Vagina (tissue), 2 donors: Measurements from ENCODE around the gene CERT1. TPM values are rescaled to one million over a fixed set of nuclear protein-coding genes. Genes with fewer than 3 reads are reported as not detected.
"Not testable (repeated sequence)": the region's sequence is repeated elsewhere in the genome, so short reads cannot be mapped to it uniquely, and the experiment has no call there.

Experiments used
- DNase-seq, 2 donors: peaks; one replicate each; pipeline ENCODE4 v3.0.0-alpha.2; 2017; ENCODE audit errors: extremely low spot score in 2 of 2
- H3K27ac ChIP-seq: fragments of 200-600 bp; sonication (generic); one replicate; pipeline ENCODE4 v1.5.1; 2019
- H3K27me3 ChIP-seq: fragments of 200-600 bp; sonication (generic); one replicate; pipeline ENCODE4 v1.5.1; 2019
- H3K36me3 ChIP-seq, 2 donors: fragments of 200-600 bp; sonication (generic); one replicate each; pipeline ENCODE4 v1.5.1; 2017 to 2019
- H3K4me1 ChIP-seq: fragments of 200-600 bp; sonication (generic); one replicate; pipeline ENCODE4 v1.5.1; 2019
- H3K4me3 ChIP-seq, 2 donors: fragments of 200-600 bp; sonication (generic); 1 replicate in 1 of 2; 2 replicates in 1 of 2; pipeline ENCODE4 v1.5.1; 2016 to 2019
- H3K9me3 ChIP-seq: fragments of 200-600 bp; sonication (generic); one replicate; pipeline ENCODE4 v1.5.1; 2019
- POLR2A ChIP-seq, 2 donors: fragments of 450-650 bp; IDR thresholded peaks; one replicate each; pipeline ENCODE4 v1.6.1; 2017; ENCODE audit warnings: antibody characterized with exemption in 2 of 2, mild to moderate bottlenecking in 2 of 2, moderate library complexity in 2 of 2
- POLR2AphosphoS5 ChIP-seq, 2 donors: sonication (generic); formaldehyde crosslinking; IDR thresholded peaks; one replicate each; pipeline ENCODE4 v1.9.0; 2017; ENCODE audit warnings: antibody characterized with exemption in 2 of 2, mild to moderate bottlenecking in 2 of 2, low read depth in 1 of 2; ENCODE audit not compliant: insufficient read depth in 1 of 2
- intact Hi-C: fragments of 100-400 bp; cut with DNase I; formaldehyde crosslinking; loops from one replicate; pipeline ENCODE4 v1.15.1; 2023
- total RNA-seq: library from RNA; depleted of rRNA; stranded (reverse); fragments of >200 nt; gene quantifications from one replicate; pipeline ENCODE4 v1.2.3, GENCODE V29; 2016
- TF ChIP-seq, protein P1 (sequence below), 3 experiments: fragments of 450-650 bp in 2 of 3; fragments of 200-600 bp in 1 of 3; sonication (generic) in 1 of 3; IDR thresholded peaks; one replicate each; pipeline ENCODE4 v1.5.1; 2017 to 2019; ENCODE audit warnings: antibody characterized with exemption in 3 of 3, mild to moderate bottlenecking in 2 of 3, moderate library complexity in 2 of 3

Gene CERT1
- total RNA-seq, 1 donor from 2014 or later: 44.2 TPM

DNA sequence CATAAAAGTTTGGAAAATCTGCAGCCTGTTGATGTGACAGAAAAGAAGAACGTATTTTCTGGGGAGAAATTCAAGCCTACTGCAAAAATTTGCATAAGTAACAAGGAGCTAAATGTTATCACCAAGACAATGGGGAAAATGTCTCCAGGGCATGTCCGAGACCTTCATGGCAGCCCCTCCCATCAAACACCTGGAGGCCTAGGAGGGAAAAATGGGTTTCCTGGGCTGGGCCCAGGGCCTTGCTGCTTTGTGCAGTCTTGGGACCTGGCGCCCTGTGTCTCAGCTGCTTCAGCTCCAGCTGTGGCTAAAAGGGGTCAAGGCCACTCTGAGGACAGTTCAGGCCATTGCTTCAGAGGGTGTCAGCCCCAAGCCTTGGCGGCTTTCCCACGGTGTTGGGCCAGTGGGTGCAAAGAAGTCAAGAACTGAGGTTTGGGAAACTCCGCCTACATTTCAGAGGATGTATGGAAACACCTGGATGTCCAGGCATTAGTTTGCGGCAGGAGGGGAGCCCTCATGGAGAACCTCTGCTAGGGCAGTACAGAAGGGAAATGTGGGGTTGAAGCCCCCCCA is 13.1 kb downstream of the CERT1 start:
- no peak for DNase-seq
- Histone ChIP-seq H3K36me3 (no peaks in the 10 kb centered on the region), H3K27ac (no peak overlapping the region), H3K9me3 (no peaks in the 10 kb centered on the region), H3K27me3 (no peaks in the 10 kb centered on the region), H3K4me3 (no peak overlapping the region), H3K4me1 (no peaks in the 10 kb centered on the region)
- intact Hi-C loops: no loop called here
- TF ChIP-seq POLR2A (IDR thresholded peaks at IDR 0.05) (no peak), POLR2AphosphoS5 (IDR thresholded peaks at IDR 0.05; ENCODE audit: insufficient read depth in 1 of 2, low read depth in 1 of 2) (no peak)
- TF ChIP-seq, protein P1, sequence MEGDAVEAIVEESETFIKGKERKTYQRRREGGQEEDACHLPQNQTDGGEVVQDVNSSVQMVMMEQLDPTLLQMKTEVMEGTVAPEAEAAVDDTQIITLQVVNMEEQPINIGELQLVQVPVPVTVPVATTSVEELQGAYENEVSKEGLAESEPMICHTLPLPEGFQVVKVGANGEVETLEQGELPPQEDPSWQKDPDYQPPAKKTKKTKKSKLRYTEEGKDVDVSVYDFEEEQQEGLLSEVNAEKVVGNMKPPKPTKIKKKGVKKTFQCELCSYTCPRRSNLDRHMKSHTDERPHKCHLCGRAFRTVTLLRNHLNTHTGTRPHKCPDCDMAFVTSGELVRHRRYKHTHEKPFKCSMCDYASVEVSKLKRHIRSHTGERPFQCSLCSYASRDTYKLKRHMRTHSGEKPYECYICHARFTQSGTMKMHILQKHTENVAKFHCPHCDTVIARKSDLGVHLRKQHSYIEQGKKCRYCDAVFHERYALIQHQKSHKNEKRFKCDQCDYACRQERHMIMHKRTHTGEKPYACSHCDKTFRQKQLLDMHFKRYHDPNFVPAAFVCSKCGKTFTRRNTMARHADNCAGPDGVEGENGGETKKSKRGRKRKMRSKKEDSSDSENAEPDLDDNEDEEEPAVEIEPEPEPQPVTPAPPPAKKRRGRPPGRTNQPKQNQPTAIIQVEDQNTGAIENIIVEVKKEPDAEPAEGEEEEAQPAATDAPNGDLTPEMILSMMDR (IDR thresholded peaks at IDR 0.05): no peak

DNA sequence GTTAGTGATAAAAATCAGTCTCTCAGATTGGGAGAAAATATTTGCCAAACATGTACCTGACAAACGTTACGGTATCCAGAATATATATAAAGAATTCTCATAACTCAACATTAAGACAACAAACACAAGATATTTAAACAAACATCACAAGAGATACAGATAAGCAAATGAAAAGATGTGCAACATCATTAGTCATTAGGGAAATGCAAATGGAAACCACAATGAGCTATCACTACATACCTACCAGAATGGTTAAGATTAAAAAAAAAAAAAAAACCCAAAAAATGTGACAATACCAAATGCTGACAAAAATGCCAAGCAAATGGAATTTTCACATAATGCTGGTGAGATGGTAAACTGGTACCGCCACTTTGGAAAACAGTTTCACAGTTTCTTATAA is 15.4 kb downstream of the CERT1 start:
- no peak for TF ChIP-seq POLR2A (IDR thresholded peaks at IDR 0.05)
- TF ChIP-seq POLR2AphosphoS5 (IDR thresholded peaks at IDR 0.05; ENCODE audit: insufficient read depth in 1 of 2, low read depth in 1 of 2): no peak
- TF ChIP-seq, protein P1 (IDR thresholded peaks at IDR 0.05): no peak
- H3K4me3 ChIP-seq: no peak overlapping the region
- no peaks in the 10 kb centered on the region for H3K36me3 ChIP-seq
- no peaks in the 10 kb centered on the region for H3K9me3 ChIP-seq
- H3K27ac ChIP-seq: no peak overlapping the region
- no peaks in the 10 kb centered on the region for H3K27me3 ChIP-seq
- no peak for DNase-seq
- H3K4me1 ChIP-seq: no peaks in the 10 kb centered on the region
- intact Hi-C loops: no loop called here

DNA sequence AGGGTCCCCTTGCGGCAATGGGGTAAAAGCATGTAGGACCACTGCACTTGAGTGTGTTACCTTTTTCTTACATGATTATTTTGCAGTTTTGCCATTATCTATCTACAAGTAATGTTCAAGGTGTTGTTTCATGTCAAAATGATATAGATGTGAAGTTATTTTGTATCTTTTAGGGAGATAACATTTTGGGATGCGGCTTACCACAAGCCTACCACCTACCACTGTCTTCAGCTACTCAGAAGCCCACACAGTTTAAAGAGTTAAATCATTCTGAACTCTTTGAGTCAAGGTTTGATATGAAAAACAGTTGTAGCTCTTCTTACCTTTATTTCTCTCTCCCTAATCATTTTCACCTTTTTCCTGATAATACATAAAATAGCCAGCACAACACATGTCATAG is 19.8 kb downstream of the CERT1 start:
- H3K27ac ChIP-seq: no peak overlapping the region
- no peaks in the 10 kb centered on the region for H3K27me3 ChIP-seq
- peaks cover 6% of the 10 kb centered on the region for H3K9me3 ChIP-seq
- DNase-seq: no peak
- TF ChIP-seq POLR2AphosphoS5 (IDR thresholded peaks at IDR 0.05; ENCODE audit: insufficient read depth in 1 of 2, low read depth in 1 of 2): no peak
- TF ChIP-seq, protein P1 (IDR thresholded peaks at IDR 0.05): no peak
- no peak for TF ChIP-seq POLR2A (IDR thresholded peaks at IDR 0.05)
- no peak overlapping the region for H3K4me3 ChIP-seq
- no peaks in the 10 kb centered on the region for H3K4me1 ChIP-seq
- H3K36me3 ChIP-seq: no peaks in the 10 kb centered on the region
- intact Hi-C loops: no loop called here

DNA sequence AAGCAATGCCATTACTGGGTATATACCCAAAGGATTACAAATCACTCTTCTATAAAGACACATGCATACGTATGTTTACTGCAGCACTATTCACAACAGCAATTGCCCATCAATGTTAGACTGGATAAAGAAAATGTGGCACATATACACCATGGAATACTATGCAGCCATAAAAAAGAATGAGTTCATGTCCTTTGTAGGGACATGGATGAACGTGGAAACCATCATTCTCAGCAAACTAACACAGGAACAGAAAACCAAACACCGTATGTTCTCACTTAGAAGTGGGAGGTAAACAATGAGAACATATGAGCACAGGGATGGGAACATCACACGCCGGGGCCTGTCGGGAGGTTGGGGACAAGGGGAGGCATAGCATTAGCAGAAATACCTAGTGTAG is 21.6 kb downstream of the CERT1 start:
- intact Hi-C loops, H3K36me3 ChIP-seq, H3K9me3 ChIP-seq, H3K27me3 ChIP-seq, H3K27ac ChIP-seq, DNase-seq, H3K4me3 ChIP-seq, H3K4me1 ChIP-seq: not testable (repeated sequence)

DNA sequence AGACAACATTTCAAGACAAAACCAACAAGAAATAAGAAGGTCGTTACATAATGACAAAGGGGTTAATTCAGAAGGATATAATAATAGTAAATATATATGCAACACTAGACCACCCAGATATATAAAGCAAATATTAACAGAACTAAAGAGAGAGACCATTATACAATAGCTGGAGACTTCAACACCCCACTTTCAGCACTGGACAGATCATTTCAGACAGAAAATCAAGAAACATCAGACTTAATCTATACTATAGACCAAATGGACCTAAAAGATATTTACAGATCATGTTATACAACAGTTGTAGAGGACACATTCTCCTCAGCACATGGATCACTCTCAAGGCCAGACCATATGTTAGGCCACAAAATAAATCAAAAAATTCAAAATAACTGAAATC is 26.8 kb downstream of the CERT1 start:
- Histone ChIP-seq H3K27ac (no peak overlapping the region), H3K36me3 (no peaks in the 10 kb centered on the region), H3K4me1 (no peaks in the 10 kb centered on the region), H3K27me3 (no peaks in the 10 kb centered on the region), H3K4me3 (no peak overlapping the region), H3K9me3 (peaks cover 6% of the 10 kb centered on the region)
- intact Hi-C loops: no loop called here
- TF ChIP-seq, protein P1 (IDR thresholded peaks at IDR 0.05): no peak
- TF ChIP-seq POLR2AphosphoS5 (IDR thresholded peaks at IDR 0.05; ENCODE audit: insufficient read depth in 1 of 2, low read depth in 1 of 2): no peak
- no peak for TF ChIP-seq POLR2A (IDR thresholded peaks at IDR 0.05)
- no peak for DNase-seq
